Measurements from ENCODE around the gene MATR3. TPM values are rescaled to one million over a fixed set of nuclear protein-coding genes. Genes with fewer than 3 reads are reported as not detected.

MATR3 gene
- total and polyA plus RNA-seq, 2 of the 4 experiments (the other 2 are of a cell fraction), result 81.4 to 367 TPM

- no peak for ATAC-seq (ENCODE audit: low read depth)
- Histone ChIP-seq H2BK15ac (ENCODE audit: low read depth, low read length) (no peak overlapping the region), H3K4me1 (ENCODE audit: control insufficient read depth, insufficient read depth, low read length) (0 out of 2 replicates have a peak, but pooled peaks cover 2% of the 10 kb centered on the region), H2AK9ac (replicated peaks; ENCODE audit: low read depth, low read length, poor library complexity) (no peak overlapping the region), H3K9me3 (ENCODE audit: control insufficient read depth, insufficient read depth, low read length) (no peaks in the 10 kb centered on the region), H3K56ac (ENCODE audit: extremely low read depth, insufficient read depth, low read length) (no peak overlapping the region), H3K79me1 (ENCODE audit: low read depth in 1 of 2, low read length in 2 of 2) (no peaks in the 10 kb centered on the region), H4K91ac (ENCODE audit: insufficient read depth, low read depth, low read length) (no peak overlapping the region), H3K4me3 (ENCODE audit: insufficient read depth, low read depth, low read length) (no peak overlapping the region), H2AK5ac (ENCODE audit: low read depth, low read length) (no peak overlapping the region), H2AFZ (replicated peaks; ENCODE audit: low read length, poor library complexity) (no peak overlapping the region), H3K9me1 (ENCODE audit: insufficient read depth, low read length) (no peaks in the 10 kb centered on the region), H3K14ac (replicated peaks; ENCODE audit: low read depth, low read length) (no peak overlapping the region), H3K4ac (ENCODE audit: low read depth, low read length) (no peak overlapping the region), H4K20me1 (ENCODE audit: insufficient read depth, low read length) (no peaks in the 10 kb centered on the region), H2BK5ac (ENCODE audit: low read depth, low read length, poor library complexity, severe bottlenecking) (no peak overlapping the region), H3K9ac (ENCODE audit: low read depth, low read length) (no peak overlapping the region), H3K18ac (ENCODE audit: low read depth, low read length) (no peak overlapping the region), H4K8ac (ENCODE audit: low read depth in 2 of 2, low read length in 2 of 2) (no peak overlapping the region), H3K36me3 (ENCODE audit: control insufficient read depth, insufficient read depth, low read length) (no peaks in the 10 kb centered on the region), H4K5ac (ENCODE audit: low read depth, low read length) (no peak overlapping the region), H3K27me3 (ENCODE audit: control insufficient read depth, insufficient read depth, low read length) (no peaks in the 10 kb centered on the region), H3K23ac (ENCODE audit: low read depth, low read length) (no peak overlapping the region), H3K27ac (ENCODE audit: insufficient read depth, low read length) (no peak overlapping the region), H2BK20ac (ENCODE audit: low read depth, low read length) (no peak overlapping the region), H3K4me2 (ENCODE audit: low read depth, low read length) (no peak overlapping the region), H2BK120ac (ENCODE audit: low read depth, low read length) (no peak overlapping the region)
- TF ChIP-seq POLR2A (IDR thresholded peaks at IDR 0.05; ENCODE audit: low read depth, low read length), result no peak
- TF ChIP-seq MAZ (IDR thresholded peaks at IDR 0.05; ENCODE audit: borderline replicate concordance, low read depth, low read length), result no peak
- no peak for TF ChIP-seq MAFK (IDR thresholded peaks at IDR 0.05; ENCODE audit: low read depth, low read length)
- TF ChIP-seq FOS (IDR thresholded peaks at IDR 0.05; ENCODE audit: low read depth, low read length), result no peak
- TF ChIP-seq RCOR1 (IDR thresholded peaks at IDR 0.05; ENCODE audit: insufficient replicate concordance, low read length), result no peak
- TF ChIP-seq BHLHE40 (IDR thresholded peaks at IDR 0.05; ENCODE audit: low read depth, low read length), result no peak
- no peak for TF ChIP-seq MXI1 (IDR thresholded peaks at IDR 0.05; ENCODE audit: borderline replicate concordance, low read depth, low read length)
- no CpG with 5 or more reads among the region's 2 CpGs for WGBS, 2 experiments (ENCODE audit: extremely low coverage in 2 of 2, insufficient read length in 1 of 2)
- in situ Hi-C loops (cut with MboI; ENCODE audit: low sequenced_read_pairs), result loop anchor here (10.0 kb wide), 3 partner anchors 440 to 690 kb away; partner anchors contain the start of gene HSPA9
- ChIA-PET CTCF (no interaction called here), POLR2A (ENCODE audit: unreplicated experiment) (interaction anchor here (0.6 kb wide), 1 partner anchor 667 kb away, joined by 3 read pairs; no protein-coding TSS in a partner anchor)
- no peak for DNase-seq
- dilution Hi-C loops (cut with HindIII; ENCODE audit: low sequenced_read_pairs, unreplicated experiment), result no loop called here
- BruUV-seq (replicated peaks), result no TSS peak
- intact Hi-C loops (cut with micrococcal nuclease), result loop anchor here (10.0 kb wide), 1 partner anchor 160 kb away; no protein-coding TSS in a partner anchor
These were observed 28.5 kb upstream of the MATR3 start for GRCh38 chr5:139265001-139265400.

Data from IMR-90 (cell line).